HEK293T (cell line): ENCODE data around the gene SLC35B1.
"Not testable (repeated sequence)": the region's sequence is repeated elsewhere in the genome, so short reads cannot be mapped to it uniquely, and the experiment has no call there.

Source experiments
- CTCF ChIA-PET: fragments of 350-600 bp; formaldehyde crosslinking; extraction: SDS; loops from one replicate; lab custom pipeline; 2021; ENCODE audit warnings: antibody characterized with exemption, inconsistent platforms; lab: Yijun Ruan, JAX
- POLR2A ChIA-PET: fragments of 350-600 bp; formaldehyde crosslinking; extraction: SDS; loops from one replicate; lab custom pipeline; 2020; ENCODE audit warnings: antibody characterized with exemption, inconsistent platforms; lab: Yijun Ruan, JAX
- DNase-seq: peaks from one replicate; pipeline ENCODE4 v3.0.0; 2012; ENCODE audit warnings: mixed read lengths; ENCODE audit errors: extremely low spot score
- ARNT ChIP-seq: fragments of 450-650 bp; IDR thresholded peaks from 2 replicates; pipeline ENCODE4 v1.6.1; 2017; ENCODE audit warnings: mild to moderate bottlenecking
- BHLHE40 ChIP-seq: fragments of 450-650 bp; IDR thresholded peaks from 2 replicates; pipeline ENCODE4 v1.6.1; 2016; ENCODE audit warnings: mild to moderate bottlenecking, moderate library complexity, borderline replicate concordance
- CTBP1 ChIP-seq: fragments of 450-650 bp; IDR thresholded peaks from 2 replicates; pipeline ENCODE4 v1.6.1; 2016; ENCODE audit warnings: borderline replicate concordance
- ELF4 ChIP-seq: fragments of 450-650 bp; IDR thresholded peaks from 2 replicates; pipeline ENCODE4 v1.6.1; 2017; ENCODE audit warnings: antibody characterized with exemption
- FOXA1 ChIP-seq: fragments of 450-650 bp; IDR thresholded peaks from 2 replicates; pipeline ENCODE4 v1.6.1; 2016; ENCODE audit warnings: mild to moderate bottlenecking
- FOXK2 ChIP-seq: fragments of 450-650 bp; IDR thresholded peaks from 2 replicates; pipeline ENCODE4 v1.6.1; 2016; ENCODE audit warnings: mild to moderate bottlenecking
- FOXM1 ChIP-seq: fragments of 450-650 bp; IDR thresholded peaks from 2 replicates; pipeline ENCODE4 v1.6.1; 2017; ENCODE audit warnings: mild to moderate bottlenecking, borderline replicate concordance
- HDGF ChIP-seq: fragments of 450-650 bp; IDR thresholded peaks from 2 replicates; pipeline ENCODE4 v1.6.1; 2017; ENCODE audit warnings: antibody characterized with exemption, borderline replicate concordance
- L3MBTL2 ChIP-seq: fragments of 450-650 bp; conservative IDR thresholded peaks from 2 replicates; pipeline ENCODE4 v1.6.1; 2016; ENCODE audit warnings: mild to moderate bottlenecking
- LEF1 ChIP-seq: fragments of 450-650 bp; IDR thresholded peaks from 2 replicates; pipeline ENCODE4 v1.6.1; 2017; ENCODE audit warnings: mild to moderate bottlenecking, borderline replicate concordance
- NFRKB ChIP-seq: fragments of 450-650 bp; IDR thresholded peaks from 2 replicates; pipeline ENCODE4 v1.6.1; 2016; ENCODE audit warnings: mild to moderate bottlenecking, moderate library complexity
- PKNOX1 ChIP-seq: fragments of 450-650 bp; IDR thresholded peaks from 2 replicates; pipeline ENCODE4 v1.6.1; 2016
- SP1 ChIP-seq: fragments of 450-650 bp; IDR thresholded peaks from 2 replicates; pipeline ENCODE4 v1.6.1; 2017
- SUZ12 ChIP-seq: fragments of 450-650 bp; IDR thresholded peaks from 2 replicates; pipeline ENCODE4 v1.6.1; 2016; ENCODE audit warnings: mild to moderate bottlenecking
- TARDBP ChIP-seq: fragments of 450-650 bp; IDR thresholded peaks from 2 replicates; pipeline ENCODE4 v1.6.1; 2016
- ZNF384 ChIP-seq: fragments of 450-650 bp; IDR thresholded peaks from 2 replicates; pipeline ENCODE4 v1.6.1; 2016

SLC35B1 gene

GRCh38 chr17:49729069-49729468 is 21.3 kb upstream of the SLC35B1 start:
- TF ChIP-seq FOXA1, result no peak
- TF ChIP-seq CTBP1, result no peak
- no peak for TF ChIP-seq BHLHE40
- TF ChIP-seq TARDBP, result no peak
- no peak for TF ChIP-seq ELF4
- no peak for TF ChIP-seq L3MBTL2
- no peak for TF ChIP-seq FOXK2
- TF ChIP-seq ARNT, result no peak
- no peak for TF ChIP-seq PKNOX1
- no peak for TF ChIP-seq SP1
- no peak for TF ChIP-seq HDGF
- no peak for TF ChIP-seq SUZ12
- CTCF ChIA-PET, result interaction anchor here (0.7 kb wide), 1 partner anchor 26 kb away, joined by 8 read pairs; no protein-coding TSS in a partner anchor
- POLR2A ChIA-PET, result interaction anchor here (0.9 kb wide), 1 partner anchor 11 kb away, joined by 3 read pairs; no protein-coding TSS in a partner anchor
- no peak for DNase-seq

GRCh38 chr17:49728425-49728824 is 20.7 kb upstream of the SLC35B1 start:
- no peak for DNase-seq
- no peak for TF ChIP-seq PKNOX1
- no peak for TF ChIP-seq TARDBP
- TF ChIP-seq FOXK2, result no peak
- no peak for TF ChIP-seq CTBP1
- TF ChIP-seq ELF4, result no peak
- no peak for TF ChIP-seq FOXA1
- TF ChIP-seq SP1, result no peak
- TF ChIP-seq L3MBTL2, result no peak
- no peak for TF ChIP-seq ZNF384
- no peak for TF ChIP-seq LEF1
- no peak for TF ChIP-seq FOXM1
- no peak for TF ChIP-seq ARNT
- no peak for TF ChIP-seq NFRKB
- no peak for TF ChIP-seq SUZ12
- TF ChIP-seq HDGF, result no peak
- TF ChIP-seq BHLHE40, result no peak
- POLR2A ChIA-PET, result interaction anchor here (0.9 kb wide), 1 partner anchor 12 kb away, joined by 3 read pairs; no protein-coding TSS in a partner anchor
- CTCF ChIA-PET, result no interaction called here

GRCh38 chr17:49727380-49727779 is 19.6 kb upstream of the SLC35B1 start:
- ChIA-PET CTCF (no interaction called here), POLR2A (no interaction called here)
- no peak for DNase-seq
- TF ChIP-seq TARDBP, result no peak
- TF ChIP-seq SP1, result no peak
- TF ChIP-seq SUZ12, result no peak
- no peak for TF ChIP-seq LEF1
- TF ChIP-seq NFRKB, result no peak
- TF ChIP-seq FOXA1, result no peak

GRCh38 chr17:49725452-49726130 is 17.8 kb upstream of the SLC35B1 start:
- no peak for DNase-seq
- ChIA-PET CTCF (no interaction called here), POLR2A (no interaction called here)
- TF ChIP-seq L3MBTL2 (no peak), FOXM1 (no peak), ELF4 (no peak), TARDBP (no peak), ARNT (no peak), CTBP1 (no peak), FOXA1 (no peak)

GRCh38 chr17:49724552-49724951 is 16.8 kb upstream of the SLC35B1 start:
- POLR2A ChIA-PET, DNase-seq, CTCF ChIA-PET: not testable (repeated sequence)

GRCh38 chr17:49723423-49723822 is 15.7 kb upstream of the SLC35B1 start:
- TF ChIP-seq LEF1 (no peak), L3MBTL2 (no peak), ELF4 (no peak), BHLHE40 (no peak), FOXA1 (no peak), CTBP1 (no peak), SUZ12 (no peak), FOXM1 (no peak), PKNOX1 (no peak), TARDBP (no peak), NFRKB (no peak), FOXK2 (no peak), ARNT (no peak), ZNF384 (no peak), HDGF (no peak), SP1 (no peak)
- CTCF ChIA-PET, result no interaction called here
- POLR2A ChIA-PET, result no interaction called here
- DNase-seq, result no peak

- DNase-seq, result no peak
- CTCF ChIA-PET, result interaction anchor here (0.5 to 0.6 kb wide), 2 partner anchors 9 to 65 kb away, joined by 3 to 5 read pairs; no protein-coding TSS in a partner anchor
- POLR2A ChIA-PET, result interaction anchor here (1.2 kb wide), 1 partner anchor 12 kb away, joined by 3 read pairs; no protein-coding TSS in a partner anchor
- no peak for TF ChIP-seq PKNOX1
- no peak for TF ChIP-seq SUZ12
- no peak for TF ChIP-seq ZNF384
- no peak for TF ChIP-seq SP1
Observed at GRCh38 chr17:49722066-49722465, 14.3 kb upstream of the SLC35B1 start.
